Measurements from ENCODE around the gene UGT8. TPM values are rescaled to one million over a fixed set of nuclear protein-coding genes. Genes with fewer than 3 reads are reported as not detected.

UGT8 gene
- total and polyA plus RNA-seq, 9 donors, result 0.04 to 4.5 (median 0.60) TPM; not detected in 2

DNA sequence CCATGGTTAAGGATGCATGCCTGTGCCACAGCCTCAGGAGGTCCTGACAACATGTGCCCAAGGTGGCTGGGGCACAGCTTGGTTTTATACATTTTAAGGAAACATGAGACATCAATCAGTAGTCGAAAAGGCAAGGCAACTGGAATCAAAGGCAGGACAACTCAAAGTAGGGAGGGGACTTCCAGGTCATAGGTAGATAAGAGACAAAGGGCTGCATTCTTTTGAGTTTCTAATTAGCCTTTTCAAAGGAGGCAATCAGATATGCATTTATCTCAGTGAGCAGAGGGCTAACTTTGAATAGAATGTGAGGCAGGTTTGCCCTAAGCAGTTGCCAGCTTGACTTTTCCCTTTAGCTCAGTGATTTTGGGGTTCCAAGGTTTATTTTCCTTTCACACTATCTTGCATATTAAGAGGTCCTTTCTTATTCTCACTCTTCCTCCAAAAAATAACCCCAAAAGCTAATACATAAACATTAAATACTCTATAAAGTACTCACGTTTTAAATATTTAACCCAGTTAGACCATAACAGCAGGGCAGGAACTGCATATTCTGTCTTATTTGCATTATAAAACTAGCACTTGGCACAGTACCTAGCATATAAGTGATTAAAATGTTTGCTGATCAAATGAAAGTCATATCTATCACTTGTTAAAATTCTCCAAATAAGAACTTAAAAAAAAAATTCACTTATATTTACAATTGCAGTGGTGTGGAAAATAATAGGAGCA, 36.3 kb upstream of the UGT8 start:
- TF ChIP-seq EP300 (IDR thresholded peaks at IDR 0.05), result no peak
- no peak for TF ChIP-seq POLR2A (IDR thresholded peaks at IDR 0.05)
- TF ChIP-seq, protein P1, sequence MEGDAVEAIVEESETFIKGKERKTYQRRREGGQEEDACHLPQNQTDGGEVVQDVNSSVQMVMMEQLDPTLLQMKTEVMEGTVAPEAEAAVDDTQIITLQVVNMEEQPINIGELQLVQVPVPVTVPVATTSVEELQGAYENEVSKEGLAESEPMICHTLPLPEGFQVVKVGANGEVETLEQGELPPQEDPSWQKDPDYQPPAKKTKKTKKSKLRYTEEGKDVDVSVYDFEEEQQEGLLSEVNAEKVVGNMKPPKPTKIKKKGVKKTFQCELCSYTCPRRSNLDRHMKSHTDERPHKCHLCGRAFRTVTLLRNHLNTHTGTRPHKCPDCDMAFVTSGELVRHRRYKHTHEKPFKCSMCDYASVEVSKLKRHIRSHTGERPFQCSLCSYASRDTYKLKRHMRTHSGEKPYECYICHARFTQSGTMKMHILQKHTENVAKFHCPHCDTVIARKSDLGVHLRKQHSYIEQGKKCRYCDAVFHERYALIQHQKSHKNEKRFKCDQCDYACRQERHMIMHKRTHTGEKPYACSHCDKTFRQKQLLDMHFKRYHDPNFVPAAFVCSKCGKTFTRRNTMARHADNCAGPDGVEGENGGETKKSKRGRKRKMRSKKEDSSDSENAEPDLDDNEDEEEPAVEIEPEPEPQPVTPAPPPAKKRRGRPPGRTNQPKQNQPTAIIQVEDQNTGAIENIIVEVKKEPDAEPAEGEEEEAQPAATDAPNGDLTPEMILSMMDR (IDR thresholded peaks at IDR 0.05), result no peak
- no peaks in the 10 kb centered on the region for H3K27me3 ChIP-seq
- no peaks in the 10 kb centered on the region for H3K4me1 ChIP-seq (ENCODE audit: insufficient read depth)
- intact Hi-C loops (cut with DNase I), result no loop called here
- H3K4me3 ChIP-seq, result no peak overlapping the region
- DNase-seq, result no peak
- no peak overlapping the region for H3K27ac ChIP-seq
- no peaks in the 10 kb centered on the region for H3K36me3 ChIP-seq
- 26 to 36% (median 29%) methylated on average over 2 of the region's 2 CpGs for WGBS, 3 donors
- no peaks in the 10 kb centered on the region for H3K9me3 ChIP-seq

DNA sequence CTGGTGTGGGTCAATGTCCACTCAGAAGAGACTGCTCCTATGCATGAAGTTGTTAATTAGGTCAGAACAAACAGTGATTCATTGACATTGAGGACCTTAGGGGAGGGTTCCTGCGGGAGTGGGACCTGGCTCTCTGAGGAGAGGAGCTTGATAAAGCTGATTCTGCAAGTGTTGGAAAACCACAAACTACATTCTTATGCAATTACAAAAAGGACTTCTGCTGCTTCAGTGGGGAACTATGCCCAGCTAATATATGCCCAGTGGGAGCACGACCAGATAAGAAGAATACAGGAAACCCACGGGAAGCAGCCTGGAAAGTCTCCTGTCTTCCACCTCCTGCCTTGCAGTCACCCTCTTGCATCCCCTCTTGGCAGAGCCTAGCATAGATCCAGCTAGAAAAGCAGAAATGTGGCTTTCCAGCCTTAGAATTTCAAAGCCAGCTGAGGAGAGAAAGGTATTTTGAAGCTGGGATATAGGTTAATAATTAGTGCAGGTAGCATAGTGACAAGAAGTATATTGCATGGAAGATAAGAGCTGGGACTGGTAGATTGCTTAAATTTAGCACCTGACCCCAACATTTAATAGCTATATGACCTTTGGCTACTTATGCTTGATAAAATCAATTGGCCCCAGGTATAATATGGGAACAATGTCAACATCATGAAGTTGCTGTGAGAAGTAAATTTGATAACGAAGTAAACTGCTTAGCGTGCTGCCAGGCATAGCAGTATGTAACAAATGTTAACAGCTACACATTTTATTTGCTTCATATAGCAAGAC, 34.9 kb upstream of the UGT8 start:
- Histone ChIP-seq H3K36me3 (no peaks in the 10 kb centered on the region), H3K27ac (no peak overlapping the region), H3K9me3 (no peaks in the 10 kb centered on the region), H3K27me3 (no peaks in the 10 kb centered on the region), H3K4me1 (ENCODE audit: insufficient read depth) (no peaks in the 10 kb centered on the region), H3K4me3 (no peak overlapping the region)
- WGBS, 3 donors, result 43 to 52% (median 44%) methylated on average over 5 of the region's 5 CpGs
- TF ChIP-seq EP300 (IDR thresholded peaks at IDR 0.05) (no peak), POLR2A (IDR thresholded peaks at IDR 0.05) (no peak)
- TF ChIP-seq, protein P1 (IDR thresholded peaks at IDR 0.05), result no peak
- no peak for DNase-seq
- intact Hi-C loops (cut with DNase I), result no loop called here

DNA sequence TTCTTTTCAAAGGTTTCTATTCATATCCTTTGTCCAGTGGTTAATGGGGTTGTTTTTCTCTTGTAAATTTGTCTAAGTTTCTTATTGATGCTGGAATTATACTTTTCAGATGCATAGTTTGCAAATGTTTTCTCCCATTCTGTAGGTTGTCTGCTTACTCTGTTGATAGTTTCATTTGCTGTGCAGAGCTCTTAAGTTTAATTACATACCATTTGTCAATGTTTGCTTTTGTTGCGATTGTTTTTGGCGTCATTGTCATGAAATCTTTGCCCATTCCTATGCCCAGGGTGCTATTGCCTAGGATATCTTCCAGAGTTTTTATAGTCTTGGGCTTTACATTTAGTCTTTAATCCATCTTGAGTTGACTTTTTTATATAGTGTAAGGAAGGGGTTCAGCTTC, 21.2 kb upstream of the UGT8 start:
- Histone ChIP-seq H3K27ac (no peak overlapping the region), H3K9me3 (no peaks in the 10 kb centered on the region), H3K36me3 (no peaks in the 10 kb centered on the region), H3K4me3 (no peak overlapping the region), H3K27me3 (no peaks in the 10 kb centered on the region), H3K4me1 (ENCODE audit: insufficient read depth) (no peaks in the 10 kb centered on the region)
- DNase-seq, result no peak
- WGBS, 3 donors, result 91 to 95% (median 95%) methylated on average over 2 of the region's 2 CpGs
- intact Hi-C loops (cut with DNase I), result no loop called here
- TF ChIP-seq EP300 (IDR thresholded peaks at IDR 0.05), result no peak
- TF ChIP-seq, protein P1 (IDR thresholded peaks at IDR 0.05), result no peak
- no peak for TF ChIP-seq POLR2A (IDR thresholded peaks at IDR 0.05)

DNA sequence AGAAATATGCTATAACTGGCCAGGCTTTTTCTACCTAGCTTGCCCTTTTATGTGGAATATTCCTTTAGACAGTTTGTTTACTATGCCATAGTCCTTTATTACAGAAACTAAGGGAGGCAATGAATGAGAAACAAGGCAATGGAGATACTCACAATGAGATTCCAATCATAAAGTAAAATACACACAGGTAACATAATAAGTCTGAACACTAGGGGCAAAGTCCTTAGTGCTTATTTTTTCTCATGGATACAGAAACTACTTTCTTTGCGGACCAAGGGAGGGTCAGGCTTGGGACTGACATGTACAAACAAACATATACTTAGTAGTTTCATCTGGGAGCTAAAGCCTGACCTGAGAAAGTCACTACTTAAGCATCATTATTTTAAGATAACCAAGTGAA, 16.0 kb upstream of the UGT8 start:
- H3K36me3 ChIP-seq, result no peaks in the 10 kb centered on the region
- WGBS, 3 donors, result 78 to 97% (median 83%) methylated on average over 1 of the region's 1 CpG
- no peaks in the 10 kb centered on the region for H3K27me3 ChIP-seq

More for the DNA sequence above, 16.0 kb upstream of the UGT8 start:
- intact Hi-C loops (cut with DNase I), result no loop called here
- no peaks in the 10 kb centered on the region for H3K4me1 ChIP-seq (ENCODE audit: insufficient read depth)
- no peak overlapping the region for H3K4me3 ChIP-seq
- H3K9me3 ChIP-seq, result no peaks in the 10 kb centered on the region
- DNase-seq, result no peak
- no peak overlapping the region for H3K27ac ChIP-seq
- TF ChIP-seq, protein P1 (IDR thresholded peaks at IDR 0.05), result no peak
- no peak for TF ChIP-seq POLR2A (IDR thresholded peaks at IDR 0.05)
- no peak for TF ChIP-seq EP300 (IDR thresholded peaks at IDR 0.05)

Data from ovary (tissue), 9 donors.